ENCODE results near the gene SLC6A13.

Gene SLC6A13

GRCh38 chr12:211142-211465 is 51.5 kb downstream of the SLC6A13 start:
- no peak for TF ChIP-seq CTCF (IDR thresholded peaks at IDR 0.05; ENCODE audit: low read length)
- no peak for TF ChIP-seq EZH2 (IDR thresholded peaks at IDR 0.05; ENCODE audit: borderline replicate concordance, low read length)
- Histone ChIP-seq H3K9me3 (ENCODE audit: low read length) (no peaks in the 10 kb centered on the region), H3K9me2 (ENCODE audit: low read depth, low read length) (no peaks in the 10 kb centered on the region), H3K36me3 (ENCODE audit: insufficient read depth, low read length) (no peaks in the 10 kb centered on the region), H3K27ac (ENCODE audit: low read depth, low read length, poor library complexity, severe bottlenecking) (no peak overlapping the region), H3K4me1 (ENCODE audit: insufficient read depth, low read length, severe bottlenecking) (no peaks in the 10 kb centered on the region), H3K27me3 (ENCODE audit: insufficient read depth, low read length) (peaks cover 29% of the 10 kb centered on the region), H3K4me3 (ENCODE audit: low read depth, low read length, poor library complexity, severe bottlenecking) (no peak overlapping the region), H3K4me2 (ENCODE audit: low read length) (no peak overlapping the region), H3K9ac (ENCODE audit: low read length) (no peak overlapping the region), H4K20me1 (ENCODE audit: insufficient read depth, low read length) (no peaks in the 10 kb centered on the region), H3F3A (ENCODE audit: insufficient read depth, low read length) (no peaks in the 10 kb centered on the region), H3K79me2 (ENCODE audit: insufficient read depth, low read length) (no peaks in the 10 kb centered on the region), H2AFZ (ENCODE audit: low read length) (no peak overlapping the region)

DNA sequence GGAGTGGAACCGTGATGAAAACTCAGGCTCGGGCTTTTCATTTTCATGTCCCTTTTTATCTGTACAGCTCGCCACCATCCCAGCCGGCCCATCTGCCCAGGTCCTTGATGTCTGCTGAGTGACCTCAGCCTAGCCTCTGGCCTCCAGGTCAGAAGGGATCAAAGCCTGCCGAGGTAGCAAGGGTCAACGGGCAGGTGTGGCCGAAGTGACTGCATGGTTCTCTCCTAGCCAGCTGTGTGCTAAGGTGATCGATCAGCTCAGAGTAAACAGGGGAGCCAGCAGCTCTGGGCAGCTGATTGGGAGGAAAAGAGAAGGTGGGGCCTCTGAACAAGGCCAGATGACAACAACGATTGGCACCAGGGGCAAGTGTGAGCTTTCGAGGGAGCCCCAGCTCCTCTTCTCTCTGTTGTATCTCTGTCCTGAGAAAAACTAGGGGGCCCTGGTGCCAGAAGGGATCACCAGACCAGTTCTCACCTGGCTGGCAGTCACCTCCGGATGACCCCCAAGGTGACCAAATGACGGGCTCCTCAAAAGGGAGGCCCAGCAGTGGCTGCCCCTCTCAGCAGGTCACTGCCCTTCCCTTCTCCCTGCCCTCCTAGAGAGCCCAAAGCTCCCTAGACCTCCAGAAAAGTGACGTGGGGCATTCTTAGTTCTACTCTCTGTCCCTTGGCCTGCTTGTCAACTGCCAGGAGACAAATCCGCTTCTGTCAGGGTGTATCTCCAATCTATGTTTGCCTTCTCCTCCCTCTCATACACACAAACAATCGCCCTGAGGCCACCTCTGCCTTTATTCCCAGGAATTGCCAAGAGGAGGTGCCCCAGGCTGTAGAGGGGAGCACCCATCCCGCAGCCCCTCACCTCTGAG is 52.1 kb downstream of the SLC6A13 start:
- no peak overlapping the region for H3K27ac ChIP-seq (ENCODE audit: low read depth, low read length, poor library complexity, severe bottlenecking)
- H3K9me3 ChIP-seq (ENCODE audit: low read length), result no peaks in the 10 kb centered on the region
- TF ChIP-seq EZH2 (IDR thresholded peaks at IDR 0.05; ENCODE audit: borderline replicate concordance, low read length) (no peak), CTCF (IDR thresholded peaks at IDR 0.05; ENCODE audit: low read length) (no peak)
- H4K20me1 ChIP-seq (ENCODE audit: insufficient read depth, low read length), result no peaks in the 10 kb centered on the region
- no peaks in the 10 kb centered on the region for H3K36me3 ChIP-seq (ENCODE audit: insufficient read depth, low read length)
- no peaks in the 10 kb centered on the region for H3F3A ChIP-seq (ENCODE audit: insufficient read depth, low read length)
- no peak overlapping the region for H2AFZ ChIP-seq (ENCODE audit: low read length)
- peaks cover 29% of the 10 kb centered on the region for H3K27me3 ChIP-seq (ENCODE audit: insufficient read depth, low read length)
- H3K4me3 ChIP-seq (ENCODE audit: low read depth, low read length, poor library complexity, severe bottlenecking), result no peak overlapping the region
- H3K4me1 ChIP-seq (ENCODE audit: insufficient read depth, low read length, severe bottlenecking), result no peaks in the 10 kb centered on the region
- H3K4me2 ChIP-seq (ENCODE audit: low read length), result no peak overlapping the region
- no peak overlapping the region for H3K9ac ChIP-seq (ENCODE audit: low read length)
- no peaks in the 10 kb centered on the region for H3K9me2 ChIP-seq (ENCODE audit: low read depth, low read length)
- H3K79me2 ChIP-seq (ENCODE audit: insufficient read depth, low read length), result no peaks in the 10 kb centered on the region

DNA sequence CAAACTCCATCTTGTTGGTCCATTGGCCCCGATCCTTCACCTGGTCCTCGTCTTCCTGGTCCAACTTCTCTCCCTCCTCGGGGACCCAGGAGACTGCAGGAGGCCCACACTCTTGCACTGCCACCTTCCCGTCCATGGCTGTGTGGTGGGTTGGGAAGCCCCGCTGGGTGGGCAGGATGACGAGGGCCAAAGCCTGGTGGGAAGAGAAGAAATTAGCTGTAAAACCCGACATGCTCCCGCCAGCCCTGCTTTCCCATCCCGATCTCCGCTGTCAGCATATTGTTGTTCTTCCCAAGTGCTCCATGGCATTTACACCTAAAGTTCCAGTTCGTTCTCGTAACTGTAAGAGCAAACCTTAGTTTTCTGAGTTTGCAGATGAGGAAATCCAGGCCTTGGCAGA is 52.8 kb downstream of the SLC6A13 start:
- peaks cover 25% of the 10 kb centered on the region for H3K27me3 ChIP-seq (ENCODE audit: insufficient read depth, low read length)
- TF ChIP-seq EZH2 (IDR thresholded peaks at IDR 0.05; ENCODE audit: borderline replicate concordance, low read length) (no peak), CTCF (IDR thresholded peaks at IDR 0.05; ENCODE audit: low read length) (no peak)
- no peaks in the 10 kb centered on the region for H3K36me3 ChIP-seq (ENCODE audit: insufficient read depth, low read length)
- H4K20me1 ChIP-seq (ENCODE audit: insufficient read depth, low read length), result no peaks in the 10 kb centered on the region
- H3F3A ChIP-seq (ENCODE audit: insufficient read depth, low read length), result no peaks in the 10 kb centered on the region
- no peak overlapping the region for H3K4me2 ChIP-seq (ENCODE audit: low read length)
- no peaks in the 10 kb centered on the region for H3K9me2 ChIP-seq (ENCODE audit: low read depth, low read length)
- no peak overlapping the region for H2AFZ ChIP-seq (ENCODE audit: low read length)
- no peak overlapping the region for H3K9ac ChIP-seq (ENCODE audit: low read length)
- H3K27ac ChIP-seq (ENCODE audit: low read depth, low read length, poor library complexity, severe bottlenecking), result no peak overlapping the region
- H3K4me3 ChIP-seq (ENCODE audit: low read depth, low read length, poor library complexity, severe bottlenecking), result no peak overlapping the region
- H3K79me2 ChIP-seq (ENCODE audit: insufficient read depth, low read length), result no peaks in the 10 kb centered on the region
- no peaks in the 10 kb centered on the region for H3K4me1 ChIP-seq (ENCODE audit: insufficient read depth, low read length, severe bottlenecking)
- H3K9me3 ChIP-seq (ENCODE audit: low read length), result no peaks in the 10 kb centered on the region
